HG03135 (cell line): ENCODE measurements around the gene TWF1.
A peak's percentile ranks its signal among the peaks of the same experiment; 100 is the strongest.
"Not testable (repeated sequence)": the region's sequence is repeated elsewhere in the genome, so short reads cannot be mapped to it uniquely, and the experiment has no call there.

Experiments
- ATAC-seq: cut with Tn5 transposase; IDR thresholded peaks from one replicate; pipeline ENCODE4 v1.9.1; 2021; ENCODE audit warnings: mild to moderate bottlenecking, moderate library complexity; ENCODE audit not compliant: unreplicated experiment

Gene TWF1

DNA sequence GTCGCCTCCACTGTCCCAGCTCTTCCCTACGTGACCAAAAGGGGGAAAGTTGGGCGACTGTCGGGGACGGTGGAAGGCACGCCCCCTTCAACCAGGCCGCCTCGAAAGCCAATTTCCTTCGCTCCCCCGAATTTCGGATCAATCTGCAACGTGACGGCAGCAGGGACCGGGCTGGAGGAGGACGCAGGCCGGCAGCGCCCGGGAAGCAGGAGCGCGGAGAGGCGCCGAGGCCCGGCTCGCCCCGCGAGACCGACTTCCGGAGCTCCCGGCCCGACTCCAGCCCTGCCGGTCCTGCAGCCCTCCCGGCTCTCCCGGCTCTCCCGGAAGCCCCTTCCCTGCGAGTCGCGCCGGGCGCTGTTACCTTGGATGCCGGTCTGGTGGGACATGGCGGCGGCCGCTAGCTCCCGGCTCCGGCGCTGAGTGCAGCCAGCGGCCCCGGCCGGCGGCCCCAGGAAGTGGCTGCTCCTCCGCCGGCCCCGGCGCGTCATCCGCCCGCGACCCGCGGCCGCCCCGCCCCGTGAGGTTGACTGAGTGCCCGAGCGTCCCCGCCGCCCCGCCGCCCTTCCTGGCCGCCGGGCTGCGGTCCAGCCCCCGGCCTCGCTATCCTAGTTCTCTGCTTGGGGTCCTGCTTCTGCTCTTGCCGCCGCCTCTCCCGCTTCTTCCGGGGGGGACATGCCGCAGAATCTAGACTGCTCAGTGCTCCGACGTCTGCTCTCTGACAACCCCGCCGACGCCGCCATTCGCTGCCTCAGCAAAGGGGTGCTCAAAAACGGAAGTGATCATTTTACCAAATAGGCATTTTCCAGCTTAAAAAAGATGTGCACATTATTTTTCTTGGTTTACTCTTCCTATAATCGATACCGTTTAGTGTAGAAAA lies at the start of gene TWF1:
Gene TWF1 (minus strand): TSS at position 458 of the 877 bp plus-strand sequence. CDS start 72 bp downstream, at position 386.
- ATAC-seq, result peak; percentile 97

DNA sequence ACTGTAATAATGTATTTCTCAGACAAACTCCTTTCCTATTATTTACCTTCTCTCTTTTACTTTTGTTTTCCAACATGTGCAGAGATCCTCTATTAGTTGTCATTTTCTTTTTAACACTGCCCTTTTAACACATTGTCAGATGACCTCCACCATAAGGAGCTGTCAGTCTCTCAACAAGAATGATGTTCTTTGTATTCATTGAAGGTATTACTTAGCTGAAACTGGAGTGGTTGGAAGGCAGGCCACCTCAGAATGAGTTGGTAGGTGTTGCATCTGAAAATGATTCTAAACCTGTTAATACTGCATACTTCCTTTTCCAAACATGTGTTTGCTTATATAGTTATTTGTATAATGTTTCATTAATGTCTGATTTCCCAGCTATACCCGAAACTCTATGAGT lies 46.6 kb upstream of the TWF1 start:
- no peak for ATAC-seq

DNA sequence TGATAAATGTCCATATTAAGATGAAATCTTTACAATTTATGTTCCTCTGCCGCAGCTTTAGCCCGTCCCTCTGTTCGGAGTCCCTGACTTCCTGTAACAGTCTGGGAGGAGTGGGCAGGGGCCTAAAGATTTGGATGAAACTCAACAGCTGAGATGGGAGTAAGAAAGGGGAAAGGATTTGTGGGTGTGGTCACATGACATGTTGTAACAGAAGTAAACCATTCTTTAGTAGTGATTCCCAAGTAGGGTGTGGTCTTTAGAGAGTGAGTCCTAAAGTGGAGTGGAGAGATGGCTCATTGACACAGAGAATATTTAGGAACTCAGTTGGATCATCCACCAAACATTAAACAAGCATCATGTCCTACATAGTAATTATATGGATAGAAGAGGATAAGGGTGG lies 42.7 kb upstream of the TWF1 start:
- ATAC-seq, result no peak

DNA sequence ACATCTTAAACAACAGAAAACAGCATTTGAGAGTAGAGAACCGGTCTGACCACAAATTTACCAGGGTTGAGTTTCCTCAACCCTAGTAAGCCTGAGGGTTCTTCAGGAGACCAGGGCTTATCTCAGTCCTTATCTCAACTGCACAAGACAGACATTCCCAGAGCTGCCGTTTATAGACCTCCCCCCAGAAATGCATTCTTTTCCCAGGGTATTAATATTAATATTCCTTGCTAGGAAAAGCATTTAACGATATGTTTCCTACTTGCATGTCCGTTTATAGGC lies 42.0 kb upstream of the TWF1 start:
- ATAC-seq, result no peak

DNA sequence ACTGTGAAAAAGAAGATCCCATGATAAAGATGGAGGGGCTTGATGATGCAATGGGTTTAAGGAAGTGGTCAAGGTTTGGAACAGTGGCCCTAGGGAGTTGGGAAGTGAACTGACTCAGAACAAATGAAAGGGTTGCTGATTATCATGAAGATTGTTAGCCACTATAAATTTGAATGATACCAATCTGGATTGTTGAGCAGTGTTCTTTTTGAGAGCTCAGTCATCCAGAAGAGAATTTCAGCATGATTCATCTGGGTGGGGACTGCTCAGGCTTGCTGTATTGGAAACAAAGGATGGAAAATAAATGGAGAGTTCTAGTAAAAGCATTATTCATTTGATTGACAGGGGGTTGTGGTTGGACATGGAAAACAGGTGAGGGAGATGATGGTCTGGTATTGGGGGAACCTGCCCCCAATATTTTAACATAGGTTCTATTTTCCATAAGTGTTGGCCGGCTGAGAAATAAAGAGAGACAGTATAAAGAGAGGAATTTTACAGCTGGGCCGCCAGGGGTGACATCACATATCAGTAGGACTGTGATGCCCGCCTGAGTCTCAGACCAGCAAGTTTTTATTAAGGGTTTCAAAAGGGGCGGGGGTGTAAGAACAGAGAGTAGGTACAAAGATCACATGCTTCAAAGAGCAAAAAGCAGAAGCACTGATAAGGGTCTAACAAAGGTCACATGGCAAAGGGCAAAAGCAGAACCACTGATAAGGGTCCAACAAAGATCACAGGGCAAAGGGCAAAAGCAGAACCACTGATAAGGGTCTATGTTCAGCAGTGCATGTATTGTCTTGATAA lies 41.5 kb upstream of the TWF1 start:
- not testable (repeated sequence) for ATAC-seq

DNA sequence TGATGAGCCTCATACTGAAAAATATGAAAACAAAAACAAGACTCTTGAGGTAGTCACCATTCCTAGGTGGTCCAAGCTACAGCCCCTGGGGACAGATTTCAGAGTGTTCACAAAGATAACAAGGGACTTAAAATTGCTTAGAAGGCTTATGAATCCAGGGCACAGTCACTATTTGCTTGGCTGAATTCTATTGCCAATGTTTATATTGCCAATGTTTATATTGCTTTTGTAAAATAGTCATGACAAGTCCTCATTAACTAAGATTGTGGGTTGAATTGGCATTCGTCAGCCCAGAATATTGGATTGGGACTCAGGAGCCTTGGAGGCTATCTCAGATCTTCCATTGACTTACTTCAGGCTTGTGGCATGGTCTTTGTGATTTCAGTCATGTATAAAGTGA lies 36.1 kb upstream of the TWF1 start:
- ATAC-seq, result no peak

DNA sequence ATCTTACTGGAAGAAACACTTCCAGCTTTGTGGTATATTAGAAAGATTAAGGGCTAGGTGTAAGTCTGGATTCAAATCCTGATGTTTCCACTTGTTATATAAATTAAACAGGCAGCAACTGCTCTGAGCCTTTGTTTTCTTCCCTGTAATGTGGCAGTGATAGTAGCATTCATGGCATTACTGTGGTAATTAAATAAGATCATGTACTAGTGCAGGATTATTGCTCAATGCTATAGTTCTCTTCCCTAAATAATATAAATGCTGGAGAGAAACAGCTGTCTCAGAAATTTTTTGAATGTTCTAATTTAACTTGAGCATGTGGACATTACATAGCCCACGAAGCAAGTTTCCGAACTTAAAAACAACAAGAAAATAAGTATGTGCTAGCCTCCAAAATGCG lies 35.1 kb upstream of the TWF1 start:
- ATAC-seq, result no peak

DNA sequence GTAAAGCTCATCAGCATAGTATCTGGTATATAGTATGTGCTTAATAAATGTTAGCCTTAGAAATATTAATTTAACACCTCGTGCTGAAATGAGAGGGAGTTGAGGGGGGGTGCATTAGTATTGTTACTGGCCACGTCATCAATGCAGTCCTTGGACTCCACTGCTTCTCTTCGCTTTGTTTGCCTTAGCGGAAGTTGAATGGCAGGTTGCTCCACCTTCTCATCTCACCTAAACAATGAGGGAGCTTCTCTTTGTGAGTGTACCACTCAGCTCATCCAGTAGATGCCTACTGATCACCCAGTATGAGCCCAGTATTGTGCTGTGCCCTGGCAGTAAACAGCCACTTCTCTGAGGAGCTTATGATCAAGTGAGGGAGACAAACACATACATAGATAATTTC lies 34.2 kb upstream of the TWF1 start:
- ATAC-seq, result no peak

DNA sequence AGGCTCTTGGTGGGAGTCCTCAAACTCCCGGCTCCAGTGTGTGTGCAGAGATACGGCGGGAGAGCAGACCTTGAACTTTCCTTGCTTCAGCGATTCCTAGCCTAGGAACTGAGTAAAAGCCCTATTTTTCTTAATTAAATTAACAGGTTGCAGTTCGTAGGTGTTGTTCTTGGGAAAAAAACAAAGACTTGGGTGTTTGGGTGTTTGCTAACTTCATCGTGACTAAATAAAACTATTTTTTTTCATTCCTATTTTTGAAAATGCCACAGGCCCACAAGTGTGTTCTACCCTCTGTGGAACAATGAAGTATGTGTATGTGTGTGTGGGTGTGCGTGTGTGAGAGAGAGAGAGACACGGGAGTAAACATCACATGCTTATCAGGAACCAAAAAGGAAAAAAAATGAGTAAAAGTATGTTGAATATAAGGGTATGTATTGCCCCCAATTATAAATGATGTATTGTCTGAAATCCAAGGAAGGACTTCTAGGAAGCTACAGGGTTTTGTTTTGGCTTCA lies 30.4 kb upstream of the TWF1 start:
- ATAC-seq, result peak; percentile 9

DNA sequence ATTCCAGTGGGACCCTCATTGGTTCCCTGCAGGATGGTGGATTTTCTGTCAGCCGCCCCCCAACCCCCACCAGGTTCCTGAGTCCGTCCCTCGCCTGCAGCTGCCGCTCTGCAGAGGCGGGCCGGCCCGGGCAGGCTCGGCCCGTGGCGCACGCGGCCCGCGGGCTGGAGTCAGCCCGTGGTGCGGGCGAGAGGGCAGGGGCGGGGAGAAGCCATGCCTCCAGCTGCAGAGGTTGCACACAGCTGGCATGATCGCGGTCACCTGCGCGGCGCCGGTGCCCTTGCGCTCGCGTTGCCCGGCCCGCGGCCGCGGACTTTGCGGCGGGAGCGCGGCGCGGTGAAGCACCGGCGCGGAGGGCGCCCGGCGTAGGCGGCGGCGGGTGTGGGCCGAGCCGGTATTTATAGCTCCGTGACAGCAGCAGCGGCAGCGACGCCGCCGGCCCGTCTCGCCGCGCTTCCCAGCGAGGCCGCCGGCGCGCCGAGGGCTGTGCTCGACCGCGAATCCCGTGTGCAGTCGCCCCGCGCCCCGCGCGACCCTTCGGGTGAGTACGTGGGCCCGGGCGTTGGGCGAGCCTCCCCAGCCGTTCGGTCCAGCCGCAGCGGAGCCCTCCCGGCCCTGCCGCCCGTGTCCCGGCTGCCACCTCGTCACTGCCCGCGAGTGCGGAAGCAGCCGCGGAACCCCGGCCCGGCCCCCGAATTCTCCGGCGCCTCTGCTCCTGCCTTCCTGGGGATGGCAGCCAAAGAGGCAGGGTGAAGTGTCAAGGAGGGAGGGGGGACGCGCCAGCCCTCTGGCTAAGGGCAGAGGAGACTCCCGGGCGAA lies 29.7 kb upstream of the TWF1 start, which contains the start of gene TMEM117:
Gene TMEM117 (plus strand): TSS at position 426 of the 819 bp plus-strand sequence.
- peak; percentile 80 for ATAC-seq

DNA sequence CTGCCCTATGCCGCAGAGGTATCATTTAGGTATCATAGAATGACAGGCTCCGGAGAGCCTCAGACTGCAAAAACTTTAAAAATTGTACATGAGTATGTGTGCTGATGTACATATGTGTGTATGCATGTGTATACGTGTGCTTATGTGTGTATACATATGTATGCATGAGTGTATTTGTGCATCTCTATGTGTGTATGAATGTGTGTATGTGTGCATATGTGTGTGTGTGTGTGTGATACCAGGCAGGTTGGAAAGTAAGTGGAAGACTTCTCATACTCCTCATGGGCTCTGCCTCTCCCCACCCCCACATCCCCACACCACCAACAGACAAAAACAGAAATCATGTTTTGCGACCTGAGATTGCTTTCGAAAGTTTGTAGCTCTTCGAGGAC lies 29.1 kb upstream of the TWF1 start:
- peak; percentile 1 for ATAC-seq

DNA sequence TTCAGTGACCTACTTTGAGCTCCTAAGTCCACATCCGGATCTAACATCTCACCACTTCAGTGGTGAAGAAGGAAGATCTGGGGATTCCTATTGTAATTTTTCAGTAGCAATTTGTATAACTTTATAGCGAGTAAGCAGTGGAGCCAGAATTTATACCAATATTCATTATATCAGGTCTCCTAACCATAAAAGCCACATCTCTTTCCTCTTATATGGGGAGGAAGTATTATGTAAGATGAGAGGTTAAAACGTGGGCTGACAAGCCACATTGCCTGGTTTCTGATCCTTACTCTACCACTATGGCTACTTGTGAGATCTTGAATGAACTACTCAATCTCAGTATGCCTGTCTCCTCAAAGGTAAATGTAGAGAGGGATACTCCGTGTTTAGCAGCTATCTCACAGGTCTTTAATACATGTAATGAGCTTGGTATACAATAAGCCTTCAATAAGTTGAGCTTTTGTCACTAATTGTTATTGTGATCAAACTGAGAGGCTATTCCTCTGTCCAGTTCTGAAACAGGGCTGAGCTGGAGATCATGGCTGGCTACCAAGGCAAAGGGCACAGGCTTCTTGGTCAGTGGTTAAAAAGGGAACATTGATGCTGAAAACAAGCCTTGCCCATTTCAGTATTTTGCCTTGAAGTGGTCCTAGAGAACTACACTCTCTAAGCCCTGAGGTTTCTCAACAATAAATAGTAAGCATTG lies 26.5 kb upstream of the TWF1 start:
- no peak for ATAC-seq

DNA sequence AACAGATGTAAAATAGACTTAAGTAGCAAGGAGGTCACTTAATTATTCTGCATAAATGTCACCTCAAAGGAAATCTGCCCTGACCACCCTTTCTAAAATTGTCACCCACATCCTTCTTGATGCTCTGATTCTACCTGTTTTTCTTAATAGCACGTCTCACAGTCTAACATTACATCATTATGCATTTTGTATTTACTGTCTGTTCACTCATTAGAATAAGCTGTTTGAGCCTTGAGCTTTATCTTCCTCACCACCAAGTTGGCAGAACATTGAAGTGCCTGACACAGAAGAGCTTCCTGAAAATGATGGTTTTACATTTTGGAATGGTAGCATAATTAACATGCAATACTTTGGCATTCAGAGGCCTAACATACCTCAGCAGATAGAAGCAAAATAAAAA lies 21.0 kb upstream of the TWF1 start:
- ATAC-seq, result no peak

DNA sequence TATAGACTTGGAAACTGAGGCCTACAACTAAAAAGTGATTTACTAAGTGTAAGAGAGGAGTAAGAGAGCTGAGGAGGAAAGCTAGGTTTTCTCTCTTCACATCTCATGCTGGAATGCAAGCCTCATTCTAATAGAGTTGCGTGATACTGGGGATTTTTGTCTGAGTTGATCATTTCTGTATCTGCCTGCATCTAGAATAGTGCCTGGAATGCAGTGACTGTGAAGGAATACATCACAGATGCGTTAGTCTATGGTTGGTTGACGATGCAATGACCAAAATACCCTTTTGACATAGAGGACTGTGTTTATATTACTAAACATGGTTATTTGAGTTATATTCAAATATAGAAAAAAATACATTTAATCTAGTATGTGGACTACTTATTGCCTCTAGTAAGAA lies 20.6 kb upstream of the TWF1 start:
- no peak for ATAC-seq

DNA sequence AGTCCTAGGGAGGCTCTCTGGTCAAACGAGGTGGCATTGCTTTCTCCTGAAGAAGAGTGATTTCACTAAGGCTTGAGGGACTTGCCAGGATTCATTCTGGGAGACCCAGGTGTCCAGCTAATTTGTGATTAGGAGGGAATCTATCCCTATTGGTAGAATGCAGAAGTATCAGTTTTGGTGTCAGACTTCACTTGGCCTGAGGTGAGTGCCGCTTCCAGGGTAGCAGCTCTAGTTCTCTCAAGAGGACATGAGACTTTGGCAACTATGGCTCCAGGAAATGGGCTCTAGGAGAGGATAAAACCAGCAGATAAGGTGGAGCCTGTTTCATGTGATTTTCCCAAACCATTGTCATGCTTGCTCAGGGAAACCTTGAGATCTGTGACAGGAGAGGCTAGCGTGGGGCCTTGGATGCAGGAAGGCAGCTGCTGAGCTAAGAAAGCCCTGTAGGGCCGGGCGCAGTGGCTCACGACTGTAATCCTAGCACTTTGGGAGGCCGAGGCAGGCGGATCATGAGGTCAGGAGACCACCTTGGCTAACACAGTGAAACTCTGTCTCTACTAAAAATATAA lies 18.2 kb upstream of the TWF1 start:
- ATAC-seq, result no peak

DNA sequence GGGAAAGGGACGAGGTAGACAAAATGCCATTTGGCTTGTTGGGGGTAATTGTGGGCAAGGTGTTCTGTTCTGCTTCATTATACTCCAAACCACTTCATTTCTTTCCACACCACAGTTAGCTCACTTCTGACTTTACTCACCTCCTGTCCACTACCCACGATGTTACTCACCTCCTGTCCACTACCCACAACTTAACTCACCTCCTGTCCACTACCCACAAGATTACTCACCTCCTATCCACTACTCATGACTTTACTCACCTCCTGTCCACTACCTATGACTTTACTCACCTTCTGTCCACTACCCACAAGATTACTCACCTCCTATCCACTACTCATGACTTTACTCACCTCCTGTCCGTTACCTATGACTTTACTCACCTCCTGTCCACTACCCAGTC lies 10.1 kb upstream of the TWF1 start:
- no peak for ATAC-seq

DNA sequence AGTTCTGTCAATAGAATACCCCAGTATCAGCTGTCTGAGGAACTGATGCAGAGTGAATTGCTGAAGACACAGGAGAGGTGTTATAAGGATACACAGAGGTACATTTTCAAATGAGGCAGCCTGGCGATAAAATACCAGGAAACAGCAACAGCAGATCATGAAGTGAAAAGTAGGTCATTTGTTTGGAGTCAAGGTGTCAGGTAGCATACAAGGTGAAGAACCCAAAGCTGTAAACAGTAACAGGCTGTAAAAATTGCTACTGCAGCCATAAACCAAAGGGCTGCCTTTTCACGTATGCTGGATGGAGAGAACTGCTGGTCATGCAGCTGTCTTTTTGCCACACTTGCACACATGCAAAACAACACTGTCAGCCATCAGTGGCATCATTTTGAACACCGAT lies 9.3 kb upstream of the TWF1 start:
- no peak for ATAC-seq

DNA sequence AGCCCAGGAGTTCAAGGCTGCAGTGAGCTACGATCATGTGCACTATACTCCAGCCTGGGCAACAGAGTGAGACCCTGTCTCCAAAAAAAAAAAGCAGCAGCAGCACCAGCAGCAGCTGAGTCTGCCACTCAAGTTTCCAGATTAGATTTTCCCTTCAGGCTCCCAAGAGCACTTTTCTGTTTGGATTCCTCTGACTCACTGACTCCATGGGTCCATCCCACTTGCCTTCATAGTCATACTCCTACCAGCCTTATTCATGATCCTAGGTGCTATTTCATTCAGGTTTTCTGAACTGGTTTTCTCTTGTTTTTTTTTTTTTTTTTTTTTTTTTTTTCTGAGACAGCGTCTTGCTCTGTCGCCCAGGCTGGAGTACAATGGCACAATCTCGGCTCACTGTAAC lies 6.8 kb upstream of the TWF1 start:
- no peak for ATAC-seq

DNA sequence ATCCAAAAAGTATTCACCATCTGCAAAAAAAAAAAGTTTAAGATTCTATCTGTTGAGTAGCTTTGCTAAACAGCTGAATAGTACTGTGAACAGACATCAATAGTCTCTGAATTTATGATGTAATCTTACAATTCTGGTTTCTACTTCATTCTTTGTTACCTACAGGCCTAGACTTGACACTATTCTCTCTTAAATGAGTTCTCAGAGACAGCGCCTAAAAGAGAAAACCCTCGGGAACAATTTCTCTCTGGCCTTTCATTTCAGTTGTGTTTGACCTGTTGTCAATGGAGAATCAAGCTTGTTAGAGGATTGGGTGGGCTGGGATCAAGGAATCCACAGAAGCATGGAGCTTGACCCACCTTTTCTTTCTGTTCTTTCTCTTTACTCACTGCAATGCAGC lies 5.9 kb upstream of the TWF1 start:
- no peak for ATAC-seq

DNA sequence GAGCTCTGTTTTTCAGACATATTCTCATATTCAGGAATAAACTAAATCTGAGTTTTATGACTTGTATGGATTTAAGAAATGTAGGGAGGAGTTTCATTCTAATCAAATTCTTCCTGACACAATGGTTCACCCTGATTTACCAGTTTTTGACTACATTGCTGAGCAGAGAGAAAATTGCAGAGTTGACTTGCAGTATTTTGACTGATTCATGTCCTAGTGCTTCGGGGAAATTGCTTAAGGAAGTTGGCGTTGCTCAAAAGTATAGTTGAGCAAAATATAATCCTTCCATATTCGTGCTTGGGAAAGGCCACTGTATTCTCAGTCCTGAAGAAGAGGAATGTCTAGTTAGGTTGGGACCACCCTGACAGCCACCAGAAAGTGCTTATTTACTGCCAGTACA lies 1.3 kb upstream of the TWF1 start:
- ATAC-seq, result no peak
